Stomach (tissue), 4 donors: ENCODE results near the gene USP28.

Source experiments
- POLR2A ChIP-seq, 4 donors: fragments of 450-650 bp; IDR thresholded peaks; one replicate each; pipeline ENCODE4 v1.6.1; 2016; ENCODE audit warnings: antibody characterized with exemption in 4 of 4, control low read depth in 2 of 4, mild to moderate bottlenecking in 1 of 4, moderate library complexity in 1 of 4
- POLR2AphosphoS5 ChIP-seq, 3 donors: sonication (generic); formaldehyde crosslinking; IDR thresholded peaks; one replicate each; pipeline ENCODE4 v1.6.1; 2016; ENCODE audit warnings: antibody characterized with exemption in 3 of 3
- TF ChIP-seq, protein P1 (sequence below), 7 experiments: fragments of 450-650 bp in 4 of 7; fragments of 200-600 bp in 3 of 7; sonication (generic) in 3 of 7; IDR thresholded peaks; one replicate each; pipeline ENCODE4 v1.5.1; 2016 to 2019; ENCODE audit warnings: antibody characterized with exemption in 7 of 7, control low read depth in 2 of 7, mild to moderate bottlenecking in 1 of 7

DNA sequence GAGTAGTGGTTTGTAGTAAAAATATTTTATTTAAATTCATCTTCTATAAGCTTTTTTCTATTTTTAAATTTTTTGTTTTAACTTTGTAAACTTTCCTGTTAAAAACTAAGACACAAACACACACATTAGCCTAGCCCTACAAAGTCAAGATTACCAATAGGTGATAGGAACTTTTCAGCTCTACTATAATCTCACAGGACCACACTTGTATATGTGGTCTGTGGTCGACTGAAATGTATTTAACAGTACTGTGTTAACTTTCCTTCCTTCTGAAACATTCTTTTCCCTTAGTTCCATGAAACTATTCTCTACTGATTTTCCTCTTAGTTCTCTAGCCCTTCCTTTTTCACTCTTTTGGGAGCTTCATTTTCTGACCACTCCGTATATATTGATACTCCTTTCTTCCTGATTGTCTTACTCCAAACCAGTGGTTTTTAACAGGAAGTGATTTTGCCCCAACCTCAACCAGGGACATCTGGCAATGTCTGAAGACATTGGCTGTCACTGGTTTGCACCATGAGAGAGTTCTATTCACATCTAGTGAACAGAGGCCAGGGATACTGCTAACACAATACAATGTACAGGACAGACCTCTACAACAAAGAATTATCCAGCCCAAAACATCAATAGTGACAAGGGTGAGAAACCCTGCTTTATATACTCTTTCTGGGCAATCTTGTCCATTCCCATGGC is 110.7 kb downstream of the USP28 start:
- TF ChIP-seq POLR2AphosphoS5 (IDR thresholded peaks at IDR 0.05) = no peak
- TF ChIP-seq, protein P1, sequence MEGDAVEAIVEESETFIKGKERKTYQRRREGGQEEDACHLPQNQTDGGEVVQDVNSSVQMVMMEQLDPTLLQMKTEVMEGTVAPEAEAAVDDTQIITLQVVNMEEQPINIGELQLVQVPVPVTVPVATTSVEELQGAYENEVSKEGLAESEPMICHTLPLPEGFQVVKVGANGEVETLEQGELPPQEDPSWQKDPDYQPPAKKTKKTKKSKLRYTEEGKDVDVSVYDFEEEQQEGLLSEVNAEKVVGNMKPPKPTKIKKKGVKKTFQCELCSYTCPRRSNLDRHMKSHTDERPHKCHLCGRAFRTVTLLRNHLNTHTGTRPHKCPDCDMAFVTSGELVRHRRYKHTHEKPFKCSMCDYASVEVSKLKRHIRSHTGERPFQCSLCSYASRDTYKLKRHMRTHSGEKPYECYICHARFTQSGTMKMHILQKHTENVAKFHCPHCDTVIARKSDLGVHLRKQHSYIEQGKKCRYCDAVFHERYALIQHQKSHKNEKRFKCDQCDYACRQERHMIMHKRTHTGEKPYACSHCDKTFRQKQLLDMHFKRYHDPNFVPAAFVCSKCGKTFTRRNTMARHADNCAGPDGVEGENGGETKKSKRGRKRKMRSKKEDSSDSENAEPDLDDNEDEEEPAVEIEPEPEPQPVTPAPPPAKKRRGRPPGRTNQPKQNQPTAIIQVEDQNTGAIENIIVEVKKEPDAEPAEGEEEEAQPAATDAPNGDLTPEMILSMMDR (IDR thresholded peaks at IDR 0.05) = no peak
- no peak for TF ChIP-seq POLR2A (IDR thresholded peaks at IDR 0.05)
